ENCODE results near the gene MFN2. TPM values are rescaled to one million over a fixed set of nuclear protein-coding genes. Genes with fewer than 3 reads are reported as not detected.

The MFN2 gene
- total RNA-seq, 1 donor from 2014 or later = 663 TPM

GRCh38 chr1:12019858-12020509 is 39.7 kb downstream of the MFN2 start:
- no peak for TF ChIP-seq CTCF (IDR thresholded peaks at IDR 0.05; ENCODE audit: borderline replicate concordance)
- H3K27me3 ChIP-seq (ENCODE audit: low read depth) = no peaks in the 10 kb centered on the region
- intact Hi-C loops (cut with micrococcal nuclease) = no loop called here
- peaks cover 34% of the 10 kb centered on the region for H3K36me3 ChIP-seq
- H3K27ac ChIP-seq (replicated peaks) = peak overlapping the region; percentile 87
- peaks cover 23% of the 10 kb centered on the region for H3K4me1 ChIP-seq
- DNase-seq = peak; percentile 22
- no peaks in the 10 kb centered on the region for H3K9me3 ChIP-seq (replicated peaks)
- H3K4me3 ChIP-seq = peak overlapping the region; percentile 98

GRCh38 chr1:12021616-12022015 is 41.4 kb downstream of the MFN2 start:
- TF ChIP-seq CTCF (IDR thresholded peaks at IDR 0.05; ENCODE audit: borderline replicate concordance) = no peak
- intact Hi-C loops (cut with micrococcal nuclease) = no loop called here
- peaks cover 51% of the 10 kb centered on the region for H3K36me3 ChIP-seq
- H3K4me1 ChIP-seq = peaks cover 23% of the 10 kb centered on the region
- H3K9me3 ChIP-seq (replicated peaks) = no peaks in the 10 kb centered on the region
- H3K27me3 ChIP-seq (ENCODE audit: low read depth) = no peaks in the 10 kb centered on the region
- H3K4me3 ChIP-seq = no peak overlapping the region
- no peak for DNase-seq
- no peak overlapping the region for H3K27ac ChIP-seq (replicated peaks)

- DNase-seq = no peak
- Histone ChIP-seq H3K4me3 (no peak overlapping the region), H3K27ac (replicated peaks) (no peak overlapping the region), H3K36me3 (peaks cover 52% of the 10 kb centered on the region), H3K27me3 (ENCODE audit: low read depth) (no peaks in the 10 kb centered on the region), H3K4me1 (peaks cover 23% of the 10 kb centered on the region), H3K9me3 (replicated peaks) (no peaks in the 10 kb centered on the region)
- intact Hi-C loops (cut with micrococcal nuclease) = no loop called here
- TF ChIP-seq CTCF (IDR thresholded peaks at IDR 0.05; ENCODE audit: borderline replicate concordance) = no peak
Measured at GRCh38 chr1:12022036-12022435, 41.8 kb downstream of the MFN2 start.

GRCh38 chr1:12026586-12026985 is 46.3 kb downstream of the MFN2 start:
- peaks cover 88% of the 10 kb centered on the region for H3K36me3 ChIP-seq

GRCh38 chr1:12028248-12028647 is 48.0 kb downstream of the MFN2 start:
- H3K27me3 ChIP-seq (ENCODE audit: low read depth) = no peaks in the 10 kb centered on the region
- H3K9me3 ChIP-seq (replicated peaks) = no peaks in the 10 kb centered on the region
- intact Hi-C loops (cut with micrococcal nuclease) = no loop called here
- TF ChIP-seq CTCF (IDR thresholded peaks at IDR 0.05; ENCODE audit: borderline replicate concordance) = no peak
- no peak overlapping the region for H3K27ac ChIP-seq (replicated peaks)
- DNase-seq = no peak
- H3K36me3 ChIP-seq = peaks cover 76% of the 10 kb centered on the region
- H3K4me1 ChIP-seq = no peaks in the 10 kb centered on the region
- H3K4me3 ChIP-seq = no peak overlapping the region

More at GRCh38 chr1:12026586-12026985, 46.3 kb downstream of the MFN2 start:
- Histone ChIP-seq H3K9me3 (replicated peaks) (no peaks in the 10 kb centered on the region), H3K4me1 (no peaks in the 10 kb centered on the region), H3K27me3 (ENCODE audit: low read depth) (no peaks in the 10 kb centered on the region), H3K27ac (replicated peaks) (no peak overlapping the region), H3K4me3 (no peak overlapping the region)
- DNase-seq = no peak
- intact Hi-C loops (cut with micrococcal nuclease) = no loop called here
- no peak for TF ChIP-seq CTCF (IDR thresholded peaks at IDR 0.05; ENCODE audit: borderline replicate concordance)
